ENCODE data around the gene MYOCD. TPM values are rescaled to one million over a fixed set of nuclear protein-coding genes. Genes with fewer than 3 reads are reported as not detected.

MYOCD gene
- total and polyA plus RNA-seq, 9 donors = 2.3 to 44.4 (median 9.1) TPM

- Histone ChIP-seq H3K4me3 (no peak overlapping the region), H3K4me1 (ENCODE audit: insufficient read depth) (no peaks in the 10 kb centered on the region), H3K27ac (no peak overlapping the region), H3K9me3 (no peaks in the 10 kb centered on the region), H3K36me3 (no peaks in the 10 kb centered on the region), H3K27me3 (no peaks in the 10 kb centered on the region)
- no peak for TF ChIP-seq EP300 (IDR thresholded peaks at IDR 0.05)
- no peak for TF ChIP-seq CTCF (IDR thresholded peaks at IDR 0.05)
- TF ChIP-seq POLR2A (IDR thresholded peaks at IDR 0.05) = no peak
- DNase-seq = no peak
- 58 to 68% (median 66%) methylated on average over 3 of the region's 3 CpGs for WGBS, 3 donors
- intact Hi-C loops (cut with DNase I) = no loop called here
These were observed 135.2 kb downstream of the MYOCD start for GRCh38 chr17:12800855-12801365.

- no peaks in the 10 kb centered on the region for H3K27me3 ChIP-seq
- no peak overlapping the region for H3K27ac ChIP-seq
- TF ChIP-seq POLR2A (IDR thresholded peaks at IDR 0.05) (no peak), CTCF (IDR thresholded peaks at IDR 0.05) (no peak), EP300 (IDR thresholded peaks at IDR 0.05) (no peak)
- H3K9me3 ChIP-seq = no peaks in the 10 kb centered on the region
- WGBS, 3 donors = 93 to 100% (median 97%) methylated on average over 1 of the region's 1 CpG
- intact Hi-C loops (cut with DNase I) = no loop called here
- DNase-seq = no peak
- H3K4me1 ChIP-seq (ENCODE audit: insufficient read depth) = no peaks in the 10 kb centered on the region
- no peaks in the 10 kb centered on the region for H3K36me3 ChIP-seq
- no peak overlapping the region for H3K4me3 ChIP-seq
These were observed 140.9 kb downstream of the MYOCD start for GRCh38 chr17:12806630-12807029.

GRCh38 chr17:12808723-12809122 lies 143.0 kb downstream of the MYOCD start:
- peaks cover 4% of the 10 kb centered on the region for H3K4me1 ChIP-seq (ENCODE audit: insufficient read depth)
- no peak overlapping the region for H3K27ac ChIP-seq
- H3K9me3 ChIP-seq = no peaks in the 10 kb centered on the region
- intact Hi-C loops (cut with DNase I) = no loop called here
- no peak for TF ChIP-seq CTCF (IDR thresholded peaks at IDR 0.05)
- TF ChIP-seq EP300 (IDR thresholded peaks at IDR 0.05) = no peak
- TF ChIP-seq POLR2A (IDR thresholded peaks at IDR 0.05) = no peak
- DNase-seq = no peak
- H3K27me3 ChIP-seq = no peaks in the 10 kb centered on the region
- no peaks in the 10 kb centered on the region for H3K36me3 ChIP-seq
- WGBS, 3 donors = 93 to 97% (median 94%) methylated on average over 3 of the region's 3 CpGs
- H3K4me3 ChIP-seq = no peak overlapping the region

- no peak overlapping the region for H3K27ac ChIP-seq
- H3K9me3 ChIP-seq = no peaks in the 10 kb centered on the region
- no peak for TF ChIP-seq CTCF (IDR thresholded peaks at IDR 0.05)
- TF ChIP-seq POLR2A (IDR thresholded peaks at IDR 0.05) = no peak
- TF ChIP-seq EP300 (IDR thresholded peaks at IDR 0.05) = no peak
- intact Hi-C loops (cut with DNase I) = no loop called here
- peak in 2 of 5 donors; percentile 16 to 19 for DNase-seq
- peaks cover 7% of the 10 kb centered on the region for H3K4me1 ChIP-seq (ENCODE audit: insufficient read depth)
- WGBS, 3 donors = 2 to 16% (median 8%) methylated on average over 5 of the region's 5 CpGs
- H3K4me3 ChIP-seq = no peak overlapping the region
- no peaks in the 10 kb centered on the region for H3K27me3 ChIP-seq
- no peaks in the 10 kb centered on the region for H3K36me3 ChIP-seq
These were observed 147.2 kb downstream of the MYOCD start for GRCh38 chr17:12812877-12813276.

Measured in ovary (tissue), 9 donors.